B cell (primary cell): ENCODE data around the gene PMAIP1.

Experiments
- CTCF ChIP-seq: fragments of 200-600 bp; IDR thresholded peaks from one replicate; pipeline ENCODE4 v1.8.0; 2022; ENCODE audit warnings: antibody characterized with exemption, mild to moderate bottlenecking
- EZH2 ChIP-seq: IDR thresholded peaks from 2 replicates; pipeline ENCODE4 v1.6.1; 2012; ENCODE audit warnings: borderline replicate concordance, low read depth, mild to moderate bottlenecking, moderate library complexity, low read length; ENCODE audit not compliant: insufficient read depth, poor library complexity, severe bottlenecking

DNA sequence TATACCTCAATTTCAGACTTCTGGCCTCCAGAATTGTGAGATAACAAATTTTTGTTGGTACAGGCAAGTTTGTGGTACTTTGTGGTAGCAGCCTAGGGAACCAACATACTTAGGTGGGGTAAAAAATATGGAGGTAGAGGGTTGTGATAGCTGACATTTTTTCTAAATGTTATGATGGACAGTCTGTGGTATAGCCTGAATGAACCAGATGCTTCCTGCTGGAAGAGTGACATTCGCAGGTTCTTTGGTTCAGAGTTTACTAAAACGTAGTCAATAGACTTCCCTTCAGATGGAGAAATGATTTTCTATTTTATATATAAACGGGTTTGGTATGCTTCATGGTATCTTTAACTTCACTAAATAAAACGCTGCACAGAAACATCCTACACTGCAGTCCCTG, 42.8 kb downstream of the PMAIP1 start:
- TF ChIP-seq CTCF (no peak), EZH2 (no peak)
